Measurements from ENCODE around the gene FXYD1.

The FXYD1 gene

DNA sequence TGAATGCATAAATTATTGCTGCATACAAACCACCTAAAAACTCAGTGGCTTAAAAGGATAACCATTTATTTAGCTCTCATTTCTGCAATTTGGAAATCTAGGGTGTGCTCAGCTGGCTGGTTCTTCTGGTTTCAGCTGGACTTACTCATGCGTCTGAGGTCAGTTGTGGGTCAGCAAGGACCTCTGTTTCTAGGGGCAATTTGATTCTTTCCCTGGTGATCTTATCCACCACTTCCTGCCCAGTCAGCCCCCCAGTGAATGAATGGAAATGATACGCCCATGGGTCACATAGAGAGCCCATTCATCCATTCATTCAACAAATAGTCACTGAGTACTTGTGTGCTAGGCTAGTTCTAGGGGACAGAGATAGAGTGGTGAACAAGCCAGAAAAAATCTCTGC is 25.8 kb downstream of the FXYD1 start:
- TF ChIP-seq TAF1 (IDR thresholded peaks at IDR 0.05; ENCODE audit: borderline replicate concordance, low read depth, low read length) (no peak), POLR2A (IDR thresholded peaks at IDR 0.05; ENCODE audit: low read depth, low read length) (no peak), POLR2AphosphoS5 (IDR thresholded peaks at IDR 0.05; ENCODE audit: low read depth, low read length) (no peak)
- DNase-seq (ENCODE audit: insufficient read length) (no peak), FAIRE-seq (no peak)

- no peak for DNase-seq (ENCODE audit: insufficient read length)
- TF ChIP-seq TAF1 (IDR thresholded peaks at IDR 0.05; ENCODE audit: borderline replicate concordance, low read depth, low read length) = no peak
- FAIRE-seq = no peak
Measured at GRCh38 chr19:35165200-35166058, 26.8 kb downstream of the FXYD1 start.

DNA sequence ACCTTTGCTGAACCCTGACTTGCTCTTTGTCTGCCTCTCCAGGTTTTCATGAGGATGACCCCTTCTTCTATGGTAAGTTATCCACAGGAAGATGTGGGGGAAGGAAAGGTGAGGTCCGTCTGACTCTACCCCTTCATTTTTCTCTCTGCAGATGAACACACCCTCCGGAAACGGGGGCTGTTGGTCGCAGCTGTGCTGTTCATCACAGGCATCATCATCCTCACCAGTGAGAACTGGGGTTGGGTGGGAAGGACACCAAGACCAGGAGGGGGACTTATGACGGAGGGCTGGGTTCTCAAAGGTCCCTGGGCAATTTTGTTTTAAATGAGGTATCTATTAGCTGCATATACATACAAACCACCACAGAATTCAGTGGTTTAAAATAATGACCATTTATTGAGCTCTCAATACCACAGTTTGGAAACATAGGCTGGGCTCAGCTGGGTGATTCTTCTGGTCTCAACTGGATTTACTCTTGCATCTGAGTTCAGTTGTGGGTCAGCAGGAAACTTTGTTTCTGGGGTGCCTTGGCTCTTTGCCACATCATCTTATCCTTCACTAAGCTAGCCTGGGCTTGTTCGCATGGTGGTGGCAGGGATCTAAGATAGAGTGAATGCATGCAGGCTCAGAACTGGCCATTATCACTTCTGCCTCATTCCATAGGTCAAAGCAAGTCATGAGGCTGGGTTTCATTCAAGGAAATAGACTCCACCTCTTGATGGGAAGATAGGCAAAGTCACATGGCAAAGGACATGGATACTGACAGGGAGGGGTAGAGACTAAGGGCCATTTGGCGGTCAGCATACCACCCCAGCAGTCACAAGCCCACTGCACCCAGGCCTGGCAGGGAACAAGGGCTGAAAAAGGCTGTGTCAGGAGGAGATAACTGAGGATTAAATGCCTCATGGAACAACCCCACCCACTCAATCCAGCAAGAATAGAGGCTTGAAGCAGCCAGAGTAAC is 27.8 kb downstream of the FXYD1 start:
- TF ChIP-seq POLR2A (IDR thresholded peaks at IDR 0.05; ENCODE audit: low read depth, low read length) (no peak), TAF1 (IDR thresholded peaks at IDR 0.05; ENCODE audit: borderline replicate concordance, low read depth, low read length) (no peak), POLR2AphosphoS5 (IDR thresholded peaks at IDR 0.05; ENCODE audit: low read depth, low read length) (no peak)
- FAIRE-seq (no peak), DNase-seq (ENCODE audit: insufficient read length) (no peak)

GRCh38 chr19:35167251-35168119 is 28.9 kb downstream of the FXYD1 start:
- DNase-seq (ENCODE audit: insufficient read length) (no peak), FAIRE-seq (no peak)
- TF ChIP-seq POLR2A (IDR thresholded peaks at IDR 0.05; ENCODE audit: low read depth, low read length) (no peak), TAF1 (IDR thresholded peaks at IDR 0.05; ENCODE audit: borderline replicate concordance, low read depth, low read length) (no peak), POLR2AphosphoS5 (IDR thresholded peaks at IDR 0.05; ENCODE audit: low read depth, low read length) (no peak)

DNA sequence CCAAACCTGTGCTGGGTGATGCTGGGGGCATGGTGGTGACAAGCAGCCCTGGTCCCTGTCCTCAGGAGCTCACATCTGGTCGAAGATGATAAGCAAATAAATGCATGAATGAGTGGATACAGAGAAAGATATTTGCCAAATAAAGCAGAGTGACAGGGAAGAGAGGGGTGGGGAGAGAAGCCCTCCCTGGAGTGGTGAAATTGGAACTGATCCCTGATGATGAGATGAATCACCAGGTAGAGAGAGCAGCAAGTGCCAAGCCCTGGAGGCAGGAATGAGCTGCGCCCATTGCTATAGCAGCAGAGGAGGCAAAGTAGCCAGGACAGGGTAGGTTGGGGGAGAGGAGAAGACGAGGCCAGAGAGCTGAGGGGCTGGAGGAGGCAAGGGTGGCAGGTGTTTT is 29.6 kb downstream of the FXYD1 start:
- DNase-seq (ENCODE audit: insufficient read length) = no peak
- FAIRE-seq = no peak

GRCh38 chr19:35169221-35169995 is 30.8 kb downstream of the FXYD1 start:
- FAIRE-seq = no peak
- TF ChIP-seq POLR2A (IDR thresholded peaks at IDR 0.05; ENCODE audit: low read depth, low read length) = no peak
- TF ChIP-seq TAF1 (IDR thresholded peaks at IDR 0.05; ENCODE audit: borderline replicate concordance, low read depth, low read length) = no peak
- TF ChIP-seq POLR2AphosphoS5 (IDR thresholded peaks at IDR 0.05; ENCODE audit: low read depth, low read length) = no peak
- DNase-seq (ENCODE audit: insufficient read length) = no peak

More for the DNA sequence above, 29.6 kb downstream of the FXYD1 start:
- TF ChIP-seq TAF1 (IDR thresholded peaks at IDR 0.05; ENCODE audit: borderline replicate concordance, low read depth, low read length) = no peak
- no peak for TF ChIP-seq POLR2A (IDR thresholded peaks at IDR 0.05; ENCODE audit: low read depth, low read length)
- no peak for TF ChIP-seq POLR2AphosphoS5 (IDR thresholded peaks at IDR 0.05; ENCODE audit: low read depth, low read length)

DNA sequence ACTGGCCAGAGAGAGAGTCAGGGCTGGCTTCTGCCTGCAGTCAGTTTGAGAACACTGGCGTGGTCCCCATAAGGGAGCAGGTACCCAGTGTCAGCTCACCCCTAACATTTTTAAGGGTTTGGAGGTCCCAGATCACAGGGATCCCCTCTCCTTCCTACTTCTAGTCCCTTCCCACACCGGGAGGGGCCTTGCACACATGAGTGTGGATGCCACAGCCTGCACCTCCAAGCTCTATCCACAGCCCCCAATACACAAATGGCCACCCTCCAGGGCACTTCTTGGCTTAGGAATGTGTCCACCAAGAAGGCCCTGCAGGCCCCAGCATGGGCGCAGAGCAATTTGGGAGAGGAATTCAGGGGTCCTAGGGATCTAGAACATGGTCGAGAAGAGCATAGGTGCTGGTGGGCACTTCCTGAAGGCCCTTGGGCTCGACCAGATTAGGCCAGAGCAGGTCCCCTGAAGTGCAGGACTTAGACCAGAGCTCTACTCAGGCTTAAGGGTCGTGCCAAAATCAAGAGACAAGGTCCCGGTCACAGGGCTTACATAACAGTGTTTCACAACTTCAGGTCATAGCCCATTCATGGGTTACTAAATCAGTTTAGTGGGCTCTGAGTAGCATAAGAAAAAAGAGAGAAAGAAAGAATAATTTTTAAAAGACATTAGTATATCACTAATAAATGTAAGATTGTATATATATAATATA is 31.9 kb downstream of the FXYD1 start:
- no peak for FAIRE-seq
- no peak for TF ChIP-seq POLR2AphosphoS5 (IDR thresholded peaks at IDR 0.05; ENCODE audit: low read depth, low read length)
- no peak for TF ChIP-seq TAF1 (IDR thresholded peaks at IDR 0.05; ENCODE audit: borderline replicate concordance, low read depth, low read length)
- no peak for TF ChIP-seq POLR2A (IDR thresholded peaks at IDR 0.05; ENCODE audit: low read depth, low read length)
- DNase-seq (ENCODE audit: insufficient read length) = no peak

DNA sequence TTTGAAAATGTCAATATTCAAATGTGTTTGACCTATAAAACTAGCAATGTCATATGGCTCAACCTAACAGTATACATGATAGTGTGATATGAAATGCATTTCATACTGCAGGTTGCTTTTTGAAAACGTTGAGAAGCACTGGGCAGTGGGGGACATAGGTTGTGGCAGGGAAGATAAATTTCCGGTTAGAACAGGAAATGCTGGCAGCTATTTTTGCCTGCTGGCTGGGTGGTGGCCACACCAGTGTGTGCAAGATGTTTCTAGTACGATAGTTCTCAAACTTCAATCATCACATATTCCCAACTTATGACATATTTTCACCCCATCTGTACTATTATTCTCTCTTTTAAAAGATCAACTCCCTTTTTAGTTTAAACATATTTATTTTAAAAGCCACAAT is 33.1 kb downstream of the FXYD1 start:
- FAIRE-seq (no peak), DNase-seq (ENCODE audit: insufficient read length) (no peak)
- TF ChIP-seq POLR2AphosphoS5 (IDR thresholded peaks at IDR 0.05; ENCODE audit: low read depth, low read length) (no peak), TAF1 (IDR thresholded peaks at IDR 0.05; ENCODE audit: borderline replicate concordance, low read depth, low read length) (no peak), POLR2A (IDR thresholded peaks at IDR 0.05; ENCODE audit: low read depth, low read length) (no peak)

DNA sequence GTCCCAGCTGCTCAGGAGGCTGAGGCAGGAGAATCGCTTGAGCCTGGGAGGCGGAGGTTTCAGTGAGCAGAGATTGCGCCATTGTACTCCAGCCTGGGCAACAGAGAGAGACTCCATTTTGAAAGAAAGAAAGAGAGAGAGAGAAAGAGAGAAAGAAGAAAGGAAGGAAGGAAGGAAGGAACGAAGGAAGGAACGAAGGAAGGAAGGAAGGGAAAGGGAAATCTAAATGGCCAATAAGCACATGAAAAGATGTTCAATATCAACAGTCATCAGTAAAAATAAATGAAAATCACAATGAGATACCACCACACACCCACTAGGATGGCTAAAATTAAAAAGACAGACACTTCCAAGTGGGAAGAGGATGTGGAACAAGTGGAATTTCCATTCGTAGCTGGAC is 35.6 kb downstream of the FXYD1 start:
- FAIRE-seq = no peak

GRCh38 chr19:35176181-35176570 is 37.6 kb downstream of the FXYD1 start:
- TF ChIP-seq POLR2AphosphoS5 (IDR thresholded peaks at IDR 0.05; ENCODE audit: low read depth, low read length) (no peak), TAF1 (IDR thresholded peaks at IDR 0.05; ENCODE audit: borderline replicate concordance, low read depth, low read length) (no peak), POLR2A (IDR thresholded peaks at IDR 0.05; ENCODE audit: low read depth, low read length) (no peak)
- DNase-seq (ENCODE audit: insufficient read length) (no peak), FAIRE-seq (no peak)

More for the DNA sequence above, 35.6 kb downstream of the FXYD1 start:
- TF ChIP-seq POLR2AphosphoS5 (IDR thresholded peaks at IDR 0.05; ENCODE audit: low read depth, low read length) = no peak
- no peak for TF ChIP-seq POLR2A (IDR thresholded peaks at IDR 0.05; ENCODE audit: low read depth, low read length)
- no peak for TF ChIP-seq TAF1 (IDR thresholded peaks at IDR 0.05; ENCODE audit: borderline replicate concordance, low read depth, low read length)
- DNase-seq (ENCODE audit: insufficient read length) = no peak

Measured in GM12892 (cell line).